ENCODE results near the gene NRP1.

Gene NRP1

DNA sequence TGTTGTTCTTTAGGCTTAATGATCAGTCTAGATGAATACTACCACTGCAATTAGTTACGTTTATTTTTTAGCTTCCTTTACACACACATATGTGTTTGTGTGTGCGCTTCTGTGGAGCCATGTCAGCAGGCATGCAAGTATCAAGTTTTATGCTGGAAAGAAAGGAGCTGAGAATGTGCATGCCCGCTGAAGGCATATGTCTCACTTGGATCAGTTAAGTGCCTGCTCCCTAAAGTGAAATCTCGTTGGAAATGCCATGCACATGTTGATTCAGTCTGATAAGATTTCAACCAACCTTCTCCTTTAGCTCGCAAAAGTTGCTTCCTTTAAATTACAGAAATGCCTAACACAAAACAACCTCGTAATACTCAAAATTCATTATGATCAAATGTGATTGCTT, 10.7 kb downstream of the NRP1 start:
- Histone ChIP-seq H3K27me3 (ENCODE audit: control insufficient read depth in 1 of 2, insufficient read depth in 2 of 2, low read length in 2 of 2) (no peaks in the 10 kb centered on the region), H3K4me1 (ENCODE audit: control insufficient read depth, insufficient read depth, low read length) (peaks cover 5% of the 10 kb centered on the region), H3K36me3 (ENCODE audit: control insufficient read depth in 2 of 2, insufficient read depth in 2 of 2, low read length in 2 of 2) (peaks cover 2 to 3% of the 10 kb centered on the region in 2 donors), H3K9ac (ENCODE audit: low read length in 2 of 2) (no peak overlapping the region), H3K9me3 (ENCODE audit: control insufficient read depth in 2 of 2, low read length in 2 of 2) (no peaks in the 10 kb centered on the region), H3K4me3 (ENCODE audit: low read length in 2 of 2) (no peak overlapping the region), H3K27ac (ENCODE audit: low read length) (no peak overlapping the region)

DNA sequence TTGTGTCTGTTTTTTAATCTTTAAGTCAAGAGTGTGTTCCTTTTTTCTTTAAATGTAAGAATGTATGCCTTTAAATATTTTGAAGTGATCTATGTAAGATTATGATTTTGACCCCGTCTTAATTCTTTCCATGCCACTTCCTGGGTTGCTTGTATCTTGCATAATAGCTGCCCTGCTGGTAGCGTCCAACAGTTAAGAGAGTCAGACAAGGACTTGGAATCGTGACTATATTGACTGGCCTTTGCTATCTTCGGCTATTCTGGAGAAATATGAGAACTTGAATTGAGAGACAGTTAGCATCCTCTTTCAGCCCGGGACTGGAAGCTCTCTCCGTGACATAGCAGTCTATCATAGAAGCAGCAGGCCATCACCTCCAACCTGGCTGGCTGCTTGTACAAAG, 13.0 kb downstream of the NRP1 start:
- H3K27ac ChIP-seq (ENCODE audit: low read length) = no peak overlapping the region
- no peak overlapping the region for H3K4me3 ChIP-seq (ENCODE audit: low read length in 2 of 2)
- H3K9me3 ChIP-seq (ENCODE audit: control insufficient read depth in 2 of 2, low read length in 2 of 2) = no peaks in the 10 kb centered on the region
- no peak overlapping the region for H3K9ac ChIP-seq (ENCODE audit: low read length in 2 of 2)
- H3K27me3 ChIP-seq (ENCODE audit: control insufficient read depth in 1 of 2, insufficient read depth in 2 of 2, low read length in 2 of 2) = no peaks in the 10 kb centered on the region
- H3K36me3 ChIP-seq (ENCODE audit: control insufficient read depth in 2 of 2, insufficient read depth in 2 of 2, low read length in 2 of 2) = peaks cover 2 to 3% of the 10 kb centered on the region in 2 donors
- peaks cover 8% of the 10 kb centered on the region for H3K4me1 ChIP-seq (ENCODE audit: control insufficient read depth, insufficient read depth, low read length)

DNA sequence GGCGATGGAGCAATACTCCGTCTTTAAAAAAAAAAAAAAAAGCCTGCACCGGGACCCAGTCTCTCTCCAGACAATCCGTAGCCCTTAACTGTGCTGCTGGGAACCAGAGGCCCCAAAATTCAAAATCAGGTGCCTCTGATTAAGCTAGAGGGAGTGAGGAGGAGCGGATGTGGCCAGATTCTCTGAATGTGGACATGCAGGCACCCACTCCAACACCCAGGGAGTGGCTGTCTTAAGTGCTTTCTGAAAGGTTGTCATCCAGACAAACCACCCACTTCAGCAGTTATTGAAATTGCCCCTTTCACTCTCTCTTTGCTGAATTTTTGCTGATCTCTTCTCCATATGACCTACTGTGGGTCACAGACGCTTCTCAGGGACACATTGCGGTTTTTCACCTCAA, 14.2 kb downstream of the NRP1 start:
- Histone ChIP-seq H3K9me3 (ENCODE audit: control insufficient read depth in 2 of 2, low read length in 2 of 2) (no peaks in the 10 kb centered on the region), H3K36me3 (ENCODE audit: control insufficient read depth in 2 of 2, insufficient read depth in 2 of 2, low read length in 2 of 2) (peaks cover 2 to 5% of the 10 kb centered on the region in 2 donors), H3K9ac (ENCODE audit: low read length in 2 of 2) (no peak overlapping the region), H3K27ac (ENCODE audit: low read length) (no peak overlapping the region), H3K27me3 (ENCODE audit: control insufficient read depth in 1 of 2, insufficient read depth in 2 of 2, low read length in 2 of 2) (no peaks in the 10 kb centered on the region), H3K4me3 (ENCODE audit: low read length in 2 of 2) (no peak overlapping the region), H3K4me1 (ENCODE audit: control insufficient read depth, insufficient read depth, low read length) (peaks cover 10% of the 10 kb centered on the region)

DNA sequence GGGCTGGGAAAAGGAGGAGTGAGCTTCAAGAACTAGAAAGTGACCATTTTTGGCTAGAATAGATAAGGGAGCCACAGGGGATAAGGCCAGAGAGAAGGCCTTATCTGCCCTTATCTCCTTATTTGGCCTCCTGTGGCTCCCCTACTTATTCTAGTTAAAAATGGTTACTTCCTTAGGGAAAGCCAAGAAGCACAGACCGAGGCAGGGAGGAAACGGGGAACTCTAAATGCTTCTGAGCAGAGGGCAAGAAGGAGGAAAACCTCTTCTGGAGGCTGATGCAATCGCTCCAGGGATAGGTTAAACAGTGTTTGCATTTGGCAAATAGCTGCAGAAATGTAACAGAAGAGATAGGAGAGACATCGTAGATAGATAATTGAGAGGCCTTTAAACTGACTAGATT, 18.6 kb downstream of the NRP1 start:
- Histone ChIP-seq H3K36me3 (ENCODE audit: control insufficient read depth in 2 of 2, insufficient read depth in 2 of 2, low read length in 2 of 2) (peaks cover 0 to 3% of the 10 kb centered on the region in 2 donors), H3K27me3 (ENCODE audit: control insufficient read depth in 1 of 2, insufficient read depth in 2 of 2, low read length in 2 of 2) (no peaks in the 10 kb centered on the region), H3K9ac (ENCODE audit: low read length in 2 of 2) (no peak overlapping the region), H3K9me3 (ENCODE audit: control insufficient read depth in 2 of 2, low read length in 2 of 2) (no peaks in the 10 kb centered on the region), H3K4me1 (ENCODE audit: control insufficient read depth, insufficient read depth, low read length) (peaks cover 14% of the 10 kb centered on the region), H3K27ac (ENCODE audit: low read length) (no peak overlapping the region), H3K4me3 (ENCODE audit: low read length in 2 of 2) (peak overlapping the region in 1 of 2 donors; percentile 4)

DNA sequence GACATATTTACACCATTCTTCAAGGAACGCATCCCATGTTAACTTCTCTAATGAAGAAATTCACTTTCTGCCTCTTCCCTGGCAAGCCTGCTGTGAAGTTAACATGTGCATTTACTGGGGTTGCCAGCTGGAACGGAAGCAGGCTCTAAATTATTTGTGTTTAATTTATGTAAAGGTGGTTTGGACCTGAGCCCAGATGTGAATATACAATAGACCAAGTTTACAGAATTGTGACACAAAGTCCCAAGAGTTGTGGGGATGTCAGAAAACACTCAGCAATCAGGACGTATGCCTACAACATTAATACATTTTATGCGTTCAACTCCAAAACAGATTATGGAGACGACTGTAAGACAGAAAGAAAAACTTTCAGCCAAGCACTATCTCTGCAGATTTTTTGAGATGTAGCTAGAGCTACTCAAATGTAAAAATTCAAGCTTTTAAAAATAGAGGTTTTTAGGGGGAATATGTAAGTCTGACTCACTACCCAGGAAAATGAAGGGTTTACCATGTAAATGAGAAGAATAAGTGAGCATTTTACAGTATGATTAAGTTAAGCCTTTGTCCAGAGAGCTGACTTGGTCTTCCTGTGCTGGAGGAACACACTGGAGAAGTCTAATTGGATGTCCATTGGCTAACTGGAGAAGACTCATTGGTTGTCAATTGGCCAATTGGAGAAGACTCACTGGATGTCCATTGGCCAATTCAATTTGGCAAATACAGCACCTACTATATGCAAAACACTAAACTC, 19.5 kb downstream of the NRP1 start:
- Histone ChIP-seq H3K27ac (ENCODE audit: low read length) (no peak overlapping the region), H3K4me1 (ENCODE audit: control insufficient read depth, insufficient read depth, low read length) (peaks cover 14% of the 10 kb centered on the region)

DNA sequence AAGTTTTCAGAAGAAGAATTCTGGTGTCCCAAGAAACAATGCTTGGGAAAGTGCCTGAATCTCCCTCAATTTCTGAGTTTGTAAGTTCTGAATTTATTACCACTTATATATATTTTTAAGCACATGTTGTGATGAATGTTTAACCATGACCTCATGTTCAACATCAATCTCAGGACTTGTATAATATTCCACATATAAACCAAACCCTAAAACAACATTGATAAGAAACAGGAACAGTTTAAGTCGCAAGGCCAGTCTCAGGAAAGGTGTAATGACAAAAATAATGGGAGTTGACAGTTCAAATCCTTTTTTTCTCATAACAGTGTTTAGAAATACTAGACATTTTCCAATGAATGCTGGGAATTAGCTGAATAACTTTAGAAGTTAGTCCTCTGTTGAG, 22.8 kb downstream of the NRP1 start:
- no peaks in the 10 kb centered on the region for H3K27me3 ChIP-seq (ENCODE audit: control insufficient read depth in 1 of 2, insufficient read depth in 2 of 2, low read length in 2 of 2)
- no peak overlapping the region for H3K9ac ChIP-seq (ENCODE audit: low read length in 2 of 2)
- peaks cover 0 to 3% of the 10 kb centered on the region in 2 donors for H3K36me3 ChIP-seq (ENCODE audit: control insufficient read depth in 2 of 2, insufficient read depth in 2 of 2, low read length in 2 of 2)
- H3K9me3 ChIP-seq (ENCODE audit: control insufficient read depth in 2 of 2, low read length in 2 of 2) = no peaks in the 10 kb centered on the region
- no peak overlapping the region for H3K4me3 ChIP-seq (ENCODE audit: low read length in 2 of 2)
- no peak overlapping the region for H3K27ac ChIP-seq (ENCODE audit: low read length)
- H3K4me1 ChIP-seq (ENCODE audit: control insufficient read depth, insufficient read depth, low read length) = peaks cover 11% of the 10 kb centered on the region

More for the DNA sequence above, 19.5 kb downstream of the NRP1 start:
- H3K27me3 ChIP-seq (ENCODE audit: control insufficient read depth in 1 of 2, insufficient read depth in 2 of 2, low read length in 2 of 2) = no peaks in the 10 kb centered on the region
- H3K4me3 ChIP-seq (ENCODE audit: low read length in 2 of 2) = peak overlapping the region; percentile 17 to 31
- no peaks in the 10 kb centered on the region for H3K9me3 ChIP-seq (ENCODE audit: control insufficient read depth in 2 of 2, low read length in 2 of 2)
- H3K9ac ChIP-seq (ENCODE audit: low read length in 2 of 2) = no peak overlapping the region
- peaks cover 0 to 3% of the 10 kb centered on the region in 2 donors for H3K36me3 ChIP-seq (ENCODE audit: control insufficient read depth in 2 of 2, insufficient read depth in 2 of 2, low read length in 2 of 2)

DNA sequence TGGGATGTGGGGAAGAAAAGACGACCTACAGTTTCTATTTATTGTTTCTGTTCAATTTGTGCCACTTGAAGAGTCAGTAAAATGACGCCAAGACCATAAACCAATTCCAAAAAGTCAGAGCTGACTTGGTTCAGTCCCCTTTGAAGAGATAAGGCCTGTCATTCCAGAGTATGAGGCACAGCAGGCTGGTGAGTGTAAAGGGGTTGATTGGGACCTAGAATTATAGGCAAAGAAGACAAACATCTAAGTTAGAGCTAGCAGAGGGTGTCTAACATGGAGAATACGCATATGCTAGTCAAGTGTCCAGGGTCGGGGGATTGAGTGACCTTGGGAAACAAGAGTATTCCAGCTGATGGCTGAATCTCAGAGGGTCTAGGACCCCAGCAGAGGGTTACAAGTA, 23.6 kb downstream of the NRP1 start:
- Histone ChIP-seq H3K27ac (ENCODE audit: low read length) (no peak overlapping the region), H3K4me3 (ENCODE audit: low read length in 2 of 2) (no peak overlapping the region), H3K9ac (ENCODE audit: low read length in 2 of 2) (no peak overlapping the region), H3K36me3 (ENCODE audit: control insufficient read depth in 2 of 2, insufficient read depth in 2 of 2, low read length in 2 of 2) (peaks cover 0 to 3% of the 10 kb centered on the region in 2 donors), H3K27me3 (ENCODE audit: control insufficient read depth in 1 of 2, insufficient read depth in 2 of 2, low read length in 2 of 2) (no peaks in the 10 kb centered on the region), H3K9me3 (ENCODE audit: control insufficient read depth in 2 of 2, low read length in 2 of 2) (no peaks in the 10 kb centered on the region), H3K4me1 (ENCODE audit: control insufficient read depth, insufficient read depth, low read length) (peaks cover 10% of the 10 kb centered on the region)

DNA sequence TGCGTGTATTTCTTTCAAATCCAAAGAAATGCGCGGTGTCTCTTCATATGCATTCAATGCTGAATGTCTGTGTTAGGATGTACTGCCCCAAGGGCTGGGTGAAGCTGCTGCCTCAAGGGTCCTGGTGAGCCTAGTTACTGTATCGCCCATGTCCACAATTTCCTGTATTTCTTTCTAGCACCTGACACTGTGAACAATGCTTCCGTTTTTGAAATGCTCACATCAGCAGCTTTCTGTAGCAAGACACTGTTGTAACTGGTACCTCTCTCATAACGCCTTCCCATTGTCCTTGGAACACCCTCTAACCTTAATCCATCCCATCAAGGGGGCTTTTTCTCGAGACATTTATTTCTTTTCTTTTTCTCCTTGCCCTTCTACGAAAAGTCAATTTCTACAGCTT, 25.1 kb downstream of the NRP1 start:
- H3K9ac ChIP-seq (ENCODE audit: low read length in 2 of 2) = no peak overlapping the region
- no peaks in the 10 kb centered on the region for H3K27me3 ChIP-seq (ENCODE audit: control insufficient read depth in 1 of 2, insufficient read depth in 2 of 2, low read length in 2 of 2)
- H3K9me3 ChIP-seq (ENCODE audit: control insufficient read depth in 2 of 2, low read length in 2 of 2) = no peaks in the 10 kb centered on the region
- no peaks in the 10 kb centered on the region for H3K36me3 ChIP-seq (ENCODE audit: control insufficient read depth in 2 of 2, insufficient read depth in 2 of 2, low read length in 2 of 2)
- H3K4me1 ChIP-seq (ENCODE audit: control insufficient read depth, insufficient read depth, low read length) = peaks cover 4% of the 10 kb centered on the region
- no peak overlapping the region for H3K4me3 ChIP-seq (ENCODE audit: low read length in 2 of 2)
- H3K27ac ChIP-seq (ENCODE audit: low read length) = no peak overlapping the region

DNA sequence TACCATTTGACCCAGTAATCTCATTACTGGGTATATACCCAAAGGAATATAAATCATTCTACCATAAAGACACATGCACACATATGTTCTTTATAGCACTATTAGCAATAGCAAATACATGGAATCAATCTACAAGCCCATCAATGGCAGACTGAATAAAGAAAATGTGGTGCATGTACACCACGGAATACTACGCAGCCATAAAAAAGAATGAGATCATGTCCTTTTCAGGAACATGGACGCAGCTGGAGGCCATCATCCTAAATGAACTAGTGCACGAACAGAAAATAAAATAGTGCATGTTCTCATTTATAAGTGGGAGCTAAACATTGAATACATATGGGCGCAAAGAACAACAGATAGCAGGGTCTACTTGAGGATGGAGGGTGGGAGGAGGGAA, 26.6 kb downstream of the NRP1 start:
- no peaks in the 10 kb centered on the region for H3K36me3 ChIP-seq (ENCODE audit: control insufficient read depth in 2 of 2, insufficient read depth in 2 of 2, low read length in 2 of 2)
- no peaks in the 10 kb centered on the region for H3K4me1 ChIP-seq (ENCODE audit: control insufficient read depth, insufficient read depth, low read length)
- no peak overlapping the region for H3K9ac ChIP-seq (ENCODE audit: low read length in 2 of 2)
- H3K27me3 ChIP-seq (ENCODE audit: control insufficient read depth in 1 of 2, insufficient read depth in 2 of 2, low read length in 2 of 2) = no peaks in the 10 kb centered on the region
- H3K27ac ChIP-seq (ENCODE audit: low read length) = no peak overlapping the region
- H3K4me3 ChIP-seq (ENCODE audit: low read length in 2 of 2) = no peak overlapping the region
- H3K9me3 ChIP-seq (ENCODE audit: control insufficient read depth in 2 of 2, low read length in 2 of 2) = no peaks in the 10 kb centered on the region

DNA sequence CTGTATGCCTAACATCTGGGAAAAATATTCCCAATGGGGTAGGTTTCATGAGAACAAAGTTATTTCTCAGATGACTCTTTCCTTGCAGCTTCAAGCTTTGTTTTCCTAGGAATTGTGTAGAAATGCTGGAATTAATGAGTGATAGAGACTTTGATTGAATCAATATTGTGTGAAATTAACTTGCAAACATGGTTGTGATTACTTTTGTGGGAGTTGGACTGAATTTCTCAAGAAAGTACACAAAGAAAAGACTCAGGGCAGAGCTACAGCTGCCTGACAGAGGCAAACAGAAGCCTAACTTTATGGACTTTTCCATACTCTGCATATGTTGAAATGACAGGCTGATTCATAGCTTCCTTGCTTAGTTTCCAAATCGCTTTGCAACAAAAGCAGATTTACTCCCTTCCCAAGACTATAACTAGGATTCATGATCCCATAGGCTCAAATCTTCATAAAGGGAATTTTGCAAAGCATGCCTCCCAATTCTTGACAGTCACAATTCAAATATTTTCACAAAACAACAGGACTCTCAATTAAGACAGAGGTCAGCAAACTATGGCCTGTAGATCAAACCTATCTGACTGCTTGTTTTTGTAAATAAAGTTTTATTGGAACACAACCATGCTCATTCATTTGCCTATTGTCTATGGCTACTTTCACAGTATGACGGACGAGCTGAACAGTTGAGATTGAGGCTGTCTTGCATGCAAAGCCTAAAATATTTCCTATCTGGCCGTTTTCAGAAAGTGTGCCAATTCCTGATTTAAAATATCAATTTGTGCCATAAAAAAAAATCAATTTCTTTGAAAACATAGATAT, 27.6 kb downstream of the NRP1 start:
- H3K27me3 ChIP-seq (ENCODE audit: control insufficient read depth in 1 of 2, insufficient read depth in 2 of 2, low read length in 2 of 2) = no peaks in the 10 kb centered on the region
- H3K4me3 ChIP-seq (ENCODE audit: low read length in 2 of 2) = no peak overlapping the region
- H3K36me3 ChIP-seq (ENCODE audit: control insufficient read depth in 2 of 2, insufficient read depth in 2 of 2, low read length in 2 of 2) = no peaks in the 10 kb centered on the region
- H3K27ac ChIP-seq (ENCODE audit: low read length) = no peak overlapping the region
- no peaks in the 10 kb centered on the region for H3K9me3 ChIP-seq (ENCODE audit: control insufficient read depth in 2 of 2, low read length in 2 of 2)
- no peaks in the 10 kb centered on the region for H3K4me1 ChIP-seq (ENCODE audit: control insufficient read depth, insufficient read depth, low read length)
- H3K9ac ChIP-seq (ENCODE audit: low read length in 2 of 2) = no peak overlapping the region

DNA sequence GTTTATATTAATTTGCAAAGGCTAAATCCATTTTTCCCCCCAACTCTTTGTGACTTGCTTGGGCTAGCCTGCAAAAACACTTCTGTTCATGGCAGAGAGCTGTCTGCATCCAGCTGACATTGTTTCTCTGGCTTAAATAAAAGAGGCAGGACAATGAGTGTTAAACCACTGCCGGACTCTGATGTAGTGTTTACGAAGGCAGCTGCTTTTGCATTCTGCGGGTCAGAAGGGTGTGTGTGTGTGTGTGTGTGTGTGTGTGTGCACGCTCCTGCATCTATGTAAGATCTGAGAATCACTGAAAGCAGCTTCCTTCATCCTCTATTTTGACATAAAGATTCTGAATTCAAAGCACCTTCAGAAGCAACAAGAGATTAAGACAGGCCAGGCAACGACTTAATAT, 28.3 kb downstream of the NRP1 start:
- Histone ChIP-seq H3K27ac (ENCODE audit: low read length) (no peak overlapping the region), H3K9ac (ENCODE audit: low read length in 2 of 2) (no peak overlapping the region), H3K9me3 (ENCODE audit: control insufficient read depth in 2 of 2, low read length in 2 of 2) (no peaks in the 10 kb centered on the region), H3K4me1 (ENCODE audit: control insufficient read depth, insufficient read depth, low read length) (no peaks in the 10 kb centered on the region), H3K4me3 (ENCODE audit: low read length in 2 of 2) (no peak overlapping the region), H3K36me3 (ENCODE audit: control insufficient read depth in 2 of 2, insufficient read depth in 2 of 2, low read length in 2 of 2) (peaks cover 0 to under 1% of the 10 kb centered on the region in 2 donors), H3K27me3 (ENCODE audit: control insufficient read depth in 1 of 2, insufficient read depth in 2 of 2, low read length in 2 of 2) (no peaks in the 10 kb centered on the region)
